ENCODE results near the gene TCN1. TPM values are rescaled to one million over a fixed set of nuclear protein-coding genes. Genes with fewer than 3 reads are reported as not detected.

TCN1 gene
- total RNA-seq, 2 experiments from 2014 or later: not detected

DNA sequence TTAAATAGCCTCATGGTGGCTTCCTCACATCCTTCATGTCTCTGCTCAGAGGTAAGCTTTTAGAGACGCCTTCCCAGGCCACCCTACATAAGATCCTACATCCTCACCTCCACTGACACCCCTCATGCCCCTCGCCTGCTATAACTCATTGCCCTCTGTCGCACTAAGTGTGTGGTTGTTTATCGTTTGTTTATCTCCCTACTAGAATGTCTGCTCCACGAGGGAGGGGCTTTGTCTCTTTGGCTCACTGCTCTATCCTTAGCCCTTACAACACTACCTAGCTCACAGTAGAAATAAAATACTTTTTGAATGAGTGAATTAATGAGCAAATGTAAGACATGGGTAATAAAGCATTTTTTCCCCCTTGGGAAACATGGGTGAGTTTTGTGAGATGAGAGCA, 19.7 kb downstream of the TCN1 start:
- no peaks in the 10 kb centered on the region for H3K36me3 ChIP-seq (ENCODE audit: insufficient read depth, low read length)
- POLR2A ChIA-PET: interaction anchor here (0.6 to 1.0 kb wide), 3 partner anchors 177 to 453 kb away, joined by 3 read pairs; partner anchors contain the start of gene PATL1

DNA sequence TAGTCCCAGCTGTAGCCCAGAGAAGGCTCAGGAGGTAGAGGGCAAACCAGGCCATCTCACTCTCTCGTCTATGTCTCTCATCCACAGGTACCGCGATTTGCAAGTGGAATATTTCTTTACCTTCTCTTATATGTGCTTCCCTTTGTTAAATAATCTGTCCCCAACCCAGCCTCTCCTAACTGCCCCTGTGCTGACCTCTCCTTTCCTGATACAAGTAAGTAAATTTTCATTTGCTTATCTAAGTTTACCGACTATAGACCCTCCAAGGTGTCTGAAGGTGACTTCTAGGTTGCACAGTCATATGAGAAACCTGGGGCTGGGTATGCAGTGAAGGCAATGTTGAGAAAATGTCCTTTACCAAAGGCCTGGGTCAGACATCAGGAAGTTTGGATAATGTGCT, 20.9 kb downstream of the TCN1 start, which contains the start of gene CBLIF:
CBLIF (minus strand) TSS at position 101 of the 400 bp plus-strand sequence; CDS start at position 55, 46 bp downstream.
- POLR2A ChIA-PET: interaction anchor here (0.6 to 1.0 kb wide), 2 partner anchors 11 to 176 kb away, joined by 3 read pairs; partner anchors contain the start of gene PATL1
- no peaks in the 10 kb centered on the region for H3K79me2 ChIP-seq (ENCODE audit: insufficient read depth, low read depth, low read length)
- TF ChIP-seq, protein P1, sequence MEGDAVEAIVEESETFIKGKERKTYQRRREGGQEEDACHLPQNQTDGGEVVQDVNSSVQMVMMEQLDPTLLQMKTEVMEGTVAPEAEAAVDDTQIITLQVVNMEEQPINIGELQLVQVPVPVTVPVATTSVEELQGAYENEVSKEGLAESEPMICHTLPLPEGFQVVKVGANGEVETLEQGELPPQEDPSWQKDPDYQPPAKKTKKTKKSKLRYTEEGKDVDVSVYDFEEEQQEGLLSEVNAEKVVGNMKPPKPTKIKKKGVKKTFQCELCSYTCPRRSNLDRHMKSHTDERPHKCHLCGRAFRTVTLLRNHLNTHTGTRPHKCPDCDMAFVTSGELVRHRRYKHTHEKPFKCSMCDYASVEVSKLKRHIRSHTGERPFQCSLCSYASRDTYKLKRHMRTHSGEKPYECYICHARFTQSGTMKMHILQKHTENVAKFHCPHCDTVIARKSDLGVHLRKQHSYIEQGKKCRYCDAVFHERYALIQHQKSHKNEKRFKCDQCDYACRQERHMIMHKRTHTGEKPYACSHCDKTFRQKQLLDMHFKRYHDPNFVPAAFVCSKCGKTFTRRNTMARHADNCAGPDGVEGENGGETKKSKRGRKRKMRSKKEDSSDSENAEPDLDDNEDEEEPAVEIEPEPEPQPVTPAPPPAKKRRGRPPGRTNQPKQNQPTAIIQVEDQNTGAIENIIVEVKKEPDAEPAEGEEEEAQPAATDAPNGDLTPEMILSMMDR (conservative IDR thresholded peaks at IDR 0.05; ENCODE audit: low read length): no peak
- no peak for TF ChIP-seq EZH2phosphoT487 (IDR thresholded peaks at IDR 0.05; ENCODE audit: borderline replicate concordance, low read depth, low read length)
- H3K4me1 ChIP-seq (ENCODE audit: insufficient read depth, low read length, poor library complexity, severe bottlenecking): no peaks in the 10 kb centered on the region
- no TSS peak for BruUV-seq (replicated peaks)
- CTCF ChIA-PET (ENCODE audit: unreplicated experiment): no interaction called here
- intact Hi-C loops (cut with micrococcal nuclease; ENCODE audit: unreplicated experiment): no loop called here
- no peaks in the 10 kb centered on the region for H3K9me3 ChIP-seq (ENCODE audit: low read length)
- no peaks in the 10 kb centered on the region for H3K9me2 ChIP-seq (ENCODE audit: insufficient read depth, low read length)
- DNase-seq (ENCODE audit: low spot score): no peak
- H4K20me1 ChIP-seq (ENCODE audit: insufficient read depth, low read length): no peaks in the 10 kb centered on the region
- H3K27ac ChIP-seq (ENCODE audit: low read depth, low read length, poor library complexity, severe bottlenecking): no peak within 1 kb of the TSS
- H2AFZ ChIP-seq (ENCODE audit: low read length): no peak within 1 kb of the TSS
- no peak within 1 kb of the TSS for H3K4me3 ChIP-seq (ENCODE audit: low read depth, low read length, poor library complexity, severe bottlenecking)
- H3K36me3 ChIP-seq (ENCODE audit: insufficient read depth, low read length): no peaks in the 10 kb centered on the region
- H3K4me2 ChIP-seq (ENCODE audit: low read length): no peak within 1 kb of the TSS

More for the DNA sequence above, 19.7 kb downstream of the TCN1 start:
- DNase-seq (ENCODE audit: low spot score): no peak
- no peaks in the 10 kb centered on the region for H3K4me1 ChIP-seq (ENCODE audit: insufficient read depth, low read length, poor library complexity, severe bottlenecking)
- no peak overlapping the region for H3K27ac ChIP-seq (ENCODE audit: low read depth, low read length, poor library complexity, severe bottlenecking)
- no peak overlapping the region for H2AFZ ChIP-seq (ENCODE audit: low read length)
- H4K20me1 ChIP-seq (ENCODE audit: insufficient read depth, low read length): no peaks in the 10 kb centered on the region
- no peaks in the 10 kb centered on the region for H3K9me2 ChIP-seq (ENCODE audit: insufficient read depth, low read length)
- BruUV-seq (replicated peaks): no TSS peak
- no peaks in the 10 kb centered on the region for H3K79me2 ChIP-seq (ENCODE audit: insufficient read depth, low read depth, low read length)
- CTCF ChIA-PET (ENCODE audit: unreplicated experiment): no interaction called here
- H3K4me3 ChIP-seq (ENCODE audit: low read depth, low read length, poor library complexity, severe bottlenecking): no peak overlapping the region
- TF ChIP-seq, protein P1 (conservative IDR thresholded peaks at IDR 0.05; ENCODE audit: low read length): no peak
- no peak for TF ChIP-seq EZH2phosphoT487 (IDR thresholded peaks at IDR 0.05; ENCODE audit: borderline replicate concordance, low read depth, low read length)
- no peak overlapping the region for H3K4me2 ChIP-seq (ENCODE audit: low read length)
- intact Hi-C loops (cut with micrococcal nuclease; ENCODE audit: unreplicated experiment): no loop called here
- no peaks in the 10 kb centered on the region for H3K9me3 ChIP-seq (ENCODE audit: low read length)

DNA sequence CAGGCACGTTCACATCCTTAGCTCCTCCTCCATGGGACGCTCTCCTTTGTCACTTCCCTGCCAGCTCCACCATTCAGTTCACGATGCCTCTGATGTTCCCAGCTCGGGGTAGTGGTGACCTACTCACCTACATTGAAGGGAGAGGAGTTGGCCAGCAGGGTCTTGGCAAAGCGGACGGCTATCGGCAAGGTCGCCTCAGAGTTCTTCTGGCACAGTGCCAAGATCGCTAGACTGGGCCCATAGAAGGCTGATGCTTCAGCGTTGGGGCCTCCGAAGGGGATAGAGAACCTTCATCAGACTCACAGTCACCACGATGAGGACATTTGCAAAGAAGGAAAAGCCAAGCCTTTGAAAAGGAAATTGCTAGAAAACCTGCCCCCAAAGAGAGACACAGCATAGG, 24.0 kb downstream of the TCN1 start:
- no peaks in the 10 kb centered on the region for H3K4me1 ChIP-seq (ENCODE audit: insufficient read depth, low read length, poor library complexity, severe bottlenecking)
- BruUV-seq (replicated peaks): no TSS peak
- H4K20me1 ChIP-seq (ENCODE audit: insufficient read depth, low read length): no peaks in the 10 kb centered on the region
- no peaks in the 10 kb centered on the region for H3K79me2 ChIP-seq (ENCODE audit: insufficient read depth, low read depth, low read length)
- TF ChIP-seq, protein P1 (conservative IDR thresholded peaks at IDR 0.05; ENCODE audit: low read length): no peak
- TF ChIP-seq EZH2phosphoT487 (IDR thresholded peaks at IDR 0.05; ENCODE audit: borderline replicate concordance, low read depth, low read length): no peak
- CTCF ChIA-PET (ENCODE audit: unreplicated experiment): no interaction called here
- no peaks in the 10 kb centered on the region for H3K36me3 ChIP-seq (ENCODE audit: insufficient read depth, low read length)
- POLR2A ChIA-PET: no interaction called here
- no peaks in the 10 kb centered on the region for H3K9me2 ChIP-seq (ENCODE audit: insufficient read depth, low read length)
- no peak overlapping the region for H3K4me2 ChIP-seq (ENCODE audit: low read length)
- no peak for DNase-seq (ENCODE audit: low spot score)
- H3K4me3 ChIP-seq (ENCODE audit: low read depth, low read length, poor library complexity, severe bottlenecking): no peak overlapping the region
- H3K9me3 ChIP-seq (ENCODE audit: low read length): no peaks in the 10 kb centered on the region
- intact Hi-C loops (cut with micrococcal nuclease; ENCODE audit: unreplicated experiment): no loop called here
- no peak overlapping the region for H3K27ac ChIP-seq (ENCODE audit: low read depth, low read length, poor library complexity, severe bottlenecking)
- H2AFZ ChIP-seq (ENCODE audit: low read length): no peak overlapping the region
